ENCODE results near the gene GLIS1. TPM values are rescaled to one million over a fixed set of nuclear protein-coding genes. Genes with fewer than 3 reads are reported as not detected.

GLIS1 gene
- total RNA-seq, 1 donor from 2014 or later: 2.5 TPM

DNA sequence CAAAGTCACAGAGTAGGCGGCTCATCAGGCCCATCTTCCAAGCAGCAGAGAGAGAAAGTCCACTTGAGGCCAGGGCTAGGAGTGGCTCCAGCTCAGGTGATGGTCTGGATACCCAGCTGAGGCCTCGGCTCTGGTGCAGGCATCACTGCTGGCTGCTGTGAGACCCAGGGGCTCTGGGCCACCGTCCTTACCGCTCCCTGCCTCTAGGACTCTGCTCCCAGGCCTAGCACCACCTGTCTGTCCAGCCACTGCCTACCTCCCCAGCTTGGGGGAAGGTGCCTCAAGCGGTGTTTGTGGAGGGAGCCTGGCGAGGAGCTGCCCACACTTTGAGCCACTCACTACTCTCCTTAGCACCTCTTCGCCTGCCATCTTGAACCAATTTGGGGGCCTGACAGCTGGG lies 221.9 kb downstream of the GLIS1 start:
- no peak for TF ChIP-seq CTCF (conservative IDR thresholded peaks at IDR 0.05; ENCODE audit: low read depth, low read length)
- H3K4me3 ChIP-seq (ENCODE audit: low read depth, low read length): no peak overlapping the region
- DNase-seq (ENCODE audit: low read depth): no peak

GRCh38 chr1:53516181-53516580 lies 222.8 kb downstream of the GLIS1 start:
- no peak overlapping the region for H3K4me3 ChIP-seq (ENCODE audit: low read depth, low read length)
- DNase-seq (ENCODE audit: low read depth): no peak
- no peak for TF ChIP-seq CTCF (conservative IDR thresholded peaks at IDR 0.05; ENCODE audit: low read depth, low read length)

- DNase-seq (ENCODE audit: low read depth): no peak
- no peak for TF ChIP-seq CTCF (conservative IDR thresholded peaks at IDR 0.05; ENCODE audit: low read depth, low read length)
- no peak overlapping the region for H3K4me3 ChIP-seq (ENCODE audit: low read depth, low read length)
Measured at GRCh38 chr1:53514436-53514835, 224.5 kb downstream of the GLIS1 start.

- TF ChIP-seq CTCF (conservative IDR thresholded peaks at IDR 0.05; ENCODE audit: low read depth, low read length): no peak
- H3K4me3 ChIP-seq (ENCODE audit: low read depth, low read length): no peak overlapping the region
- DNase-seq (ENCODE audit: low read depth): no peak
Measured at GRCh38 chr1:53513846-53514245, 225.1 kb downstream of the GLIS1 start.

DNA sequence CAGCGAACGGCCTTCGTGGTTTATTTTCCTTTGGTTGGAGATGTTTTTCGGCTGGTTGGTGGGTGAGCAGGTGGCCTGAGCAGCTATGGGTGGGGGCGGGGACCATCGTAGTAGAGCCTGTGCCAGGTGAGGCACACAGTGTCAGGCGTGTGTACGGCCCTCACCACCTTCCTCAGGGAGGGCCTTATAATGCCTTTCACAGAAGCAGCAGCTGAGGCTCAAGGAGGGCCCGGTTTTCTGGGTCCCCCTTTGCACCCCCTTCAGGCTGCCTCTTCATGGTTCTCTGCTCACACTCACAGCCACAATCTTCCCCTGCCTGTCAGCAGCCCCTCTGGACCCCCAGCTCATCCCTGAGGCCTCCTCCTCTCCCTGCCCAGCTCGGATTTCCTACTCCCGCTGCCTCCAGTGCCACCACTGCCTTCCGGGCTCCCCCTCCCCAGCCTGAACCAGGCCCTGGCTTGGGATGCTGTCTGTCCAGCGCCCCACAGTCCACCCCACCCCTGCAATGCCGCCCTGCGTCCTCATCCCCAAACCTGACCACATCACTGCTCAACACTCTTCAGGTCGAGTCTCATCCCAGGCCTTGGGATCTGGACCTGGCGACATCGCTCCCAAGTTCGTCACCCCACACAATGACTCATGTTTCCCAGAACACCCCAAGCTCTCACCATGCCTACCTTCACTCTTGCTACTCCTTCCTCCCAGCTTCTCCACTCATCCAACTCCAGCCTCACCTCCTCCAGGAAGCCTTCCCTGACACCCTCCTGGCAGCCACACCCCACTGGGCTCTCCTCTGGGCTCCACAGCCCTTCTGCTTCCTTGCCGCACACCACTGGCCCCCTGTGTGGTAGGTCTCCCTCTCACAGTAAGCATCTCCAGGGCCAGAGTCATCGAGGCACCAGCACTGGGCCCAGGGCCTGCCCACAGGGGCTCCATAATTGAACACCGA lies 225.9 kb downstream of the GLIS1 start:
- DNase-seq (ENCODE audit: low read depth): no peak
- H3K4me3 ChIP-seq (ENCODE audit: low read depth, low read length): no peak overlapping the region
- TF ChIP-seq CTCF (conservative IDR thresholded peaks at IDR 0.05; ENCODE audit: low read depth, low read length): no peak

GRCh38 chr1:53511933-53512806 lies 226.8 kb downstream of the GLIS1 start:
- no peak for TF ChIP-seq CTCF (conservative IDR thresholded peaks at IDR 0.05; ENCODE audit: low read depth, low read length)
- DNase-seq (ENCODE audit: low read depth): no peak
- no peak overlapping the region for H3K4me3 ChIP-seq (ENCODE audit: low read depth, low read length)
